Astrocyte of the spinal cord (primary cell): Measurements from ENCODE around the gene ZNF619.
A peak's percentile ranks its signal among the peaks of the same experiment; 100 is the strongest.
"Not testable (repeated sequence)": the region's sequence is repeated elsewhere in the genome, so short reads cannot be mapped to it uniquely, and the experiment has no call there.

ENCODE experiments used
- DNase-seq: peaks from one replicate; pipeline ENCODE4 v3.0.0; 2011; ENCODE audit warnings: low read depth, low spot score
- H3K4me3 ChIP-seq: 2 replicates; pipeline ENCODE4 v1.5.1; 2011; ENCODE audit warnings: low read depth, mild to moderate bottlenecking, low read length, moderate library complexity
- in situ Hi-C: cut with HindIII; loops from 2 replicates; pipeline ENCODE4 v1.10.0; 2017; ENCODE audit warnings: low sequenced_read_pairs
- TF ChIP-seq, protein P1 (sequence below): IDR thresholded peaks from 2 replicates; pipeline ENCODE4 v1.5.1; 2012; ENCODE audit warnings: low read depth, mild to moderate bottlenecking, low read length, inconsistent platforms

The ZNF619 gene

DNA sequence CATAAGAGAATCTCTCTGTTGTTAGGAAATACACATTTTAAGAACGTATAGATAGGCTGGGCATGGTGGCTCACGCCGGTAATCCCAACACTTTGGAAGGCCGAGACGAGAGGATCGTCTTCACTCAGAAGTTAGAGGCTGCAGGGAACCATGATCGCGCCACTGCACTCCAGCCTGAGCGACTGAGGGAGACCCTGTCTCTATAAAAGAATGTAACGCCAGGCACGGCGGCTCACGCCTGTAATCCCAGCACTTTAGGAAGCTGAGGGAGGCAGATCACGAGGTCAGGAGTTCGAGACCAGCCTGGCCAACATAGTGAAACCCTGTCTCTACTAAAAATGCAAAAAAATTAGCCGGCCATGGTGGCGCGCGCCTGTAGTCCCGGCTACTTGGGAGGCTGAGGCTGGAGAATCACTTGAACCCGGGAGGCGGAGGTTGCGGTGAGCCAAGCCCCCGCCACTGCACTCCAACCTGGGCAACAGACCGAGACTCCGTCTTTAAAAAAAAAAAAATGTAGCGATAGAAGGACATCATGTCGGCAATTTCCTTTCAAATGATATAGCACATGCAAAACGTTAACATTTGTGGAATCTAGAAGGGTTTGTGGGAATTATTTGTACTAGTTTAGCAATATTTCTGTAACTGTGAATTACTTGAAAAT is 20.5 kb upstream of the ZNF619 start:
- TF ChIP-seq, protein P1, sequence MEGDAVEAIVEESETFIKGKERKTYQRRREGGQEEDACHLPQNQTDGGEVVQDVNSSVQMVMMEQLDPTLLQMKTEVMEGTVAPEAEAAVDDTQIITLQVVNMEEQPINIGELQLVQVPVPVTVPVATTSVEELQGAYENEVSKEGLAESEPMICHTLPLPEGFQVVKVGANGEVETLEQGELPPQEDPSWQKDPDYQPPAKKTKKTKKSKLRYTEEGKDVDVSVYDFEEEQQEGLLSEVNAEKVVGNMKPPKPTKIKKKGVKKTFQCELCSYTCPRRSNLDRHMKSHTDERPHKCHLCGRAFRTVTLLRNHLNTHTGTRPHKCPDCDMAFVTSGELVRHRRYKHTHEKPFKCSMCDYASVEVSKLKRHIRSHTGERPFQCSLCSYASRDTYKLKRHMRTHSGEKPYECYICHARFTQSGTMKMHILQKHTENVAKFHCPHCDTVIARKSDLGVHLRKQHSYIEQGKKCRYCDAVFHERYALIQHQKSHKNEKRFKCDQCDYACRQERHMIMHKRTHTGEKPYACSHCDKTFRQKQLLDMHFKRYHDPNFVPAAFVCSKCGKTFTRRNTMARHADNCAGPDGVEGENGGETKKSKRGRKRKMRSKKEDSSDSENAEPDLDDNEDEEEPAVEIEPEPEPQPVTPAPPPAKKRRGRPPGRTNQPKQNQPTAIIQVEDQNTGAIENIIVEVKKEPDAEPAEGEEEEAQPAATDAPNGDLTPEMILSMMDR: no peak
- in situ Hi-C loops: no loop called here
- no peak for DNase-seq
- peak overlapping the region; percentile 99 for H3K4me3 ChIP-seq

- in situ Hi-C loops: no loop called here
- TF ChIP-seq, protein P1: no peak
- peak within 1 kb of the TSS; percentile 99 for H3K4me3 ChIP-seq
- peak; percentile 97 for DNase-seq
Observed at GRCh38 chr3:40456940-40457823, 19.7 kb upstream of the ZNF619 start, which contains the start of gene RPL14. TSS of gene RPL14 (plus strand) at chr3:40457339. CDS start at chr3:40457472, 133 bp downstream.

DNA sequence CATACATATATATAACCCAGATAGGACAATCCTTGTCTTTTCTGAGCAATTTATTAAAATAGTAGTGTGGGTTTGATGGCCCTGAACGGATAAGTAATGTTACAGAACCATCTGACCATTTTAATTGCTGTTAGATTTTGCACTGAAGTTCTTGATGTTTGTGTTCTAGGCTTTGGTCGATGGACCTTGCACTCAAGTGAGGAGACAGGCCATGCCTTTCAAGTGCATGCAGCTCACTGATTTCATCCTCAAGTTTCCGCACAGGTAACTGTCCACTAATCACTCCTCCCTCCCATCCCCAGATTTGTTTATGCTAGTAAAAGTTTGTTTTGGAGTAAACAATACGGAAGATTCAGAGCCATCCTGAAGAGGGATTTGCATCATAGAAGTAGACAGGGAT is 18.4 kb upstream of the ZNF619 start:
- H3K4me3 ChIP-seq: peak overlapping the region; percentile 99
- TF ChIP-seq, protein P1: no peak
- no peak for DNase-seq
- in situ Hi-C loops: no loop called here

DNA sequence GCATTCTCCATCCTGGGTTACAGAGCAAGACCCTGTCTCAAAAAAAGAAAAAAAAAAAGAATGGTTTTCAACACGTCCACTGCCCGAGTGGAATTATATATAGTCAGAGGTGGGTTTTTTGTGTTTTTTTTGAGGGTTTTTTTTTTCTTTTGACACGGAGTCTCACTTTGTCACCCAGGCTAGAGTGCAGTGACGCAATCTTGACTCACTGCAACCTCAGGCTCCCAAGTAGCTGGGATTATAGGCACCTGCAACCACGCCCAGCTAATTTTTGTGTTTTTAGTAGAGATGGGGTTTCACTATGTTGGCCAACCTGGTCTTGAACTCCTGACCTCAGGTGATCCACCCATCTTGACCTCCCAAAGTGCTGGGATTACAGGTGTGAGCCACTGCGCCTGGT is 16.4 kb upstream of the ZNF619 start:
- DNase-seq, in situ Hi-C loops, H3K4me3 ChIP-seq: not testable (repeated sequence)

DNA sequence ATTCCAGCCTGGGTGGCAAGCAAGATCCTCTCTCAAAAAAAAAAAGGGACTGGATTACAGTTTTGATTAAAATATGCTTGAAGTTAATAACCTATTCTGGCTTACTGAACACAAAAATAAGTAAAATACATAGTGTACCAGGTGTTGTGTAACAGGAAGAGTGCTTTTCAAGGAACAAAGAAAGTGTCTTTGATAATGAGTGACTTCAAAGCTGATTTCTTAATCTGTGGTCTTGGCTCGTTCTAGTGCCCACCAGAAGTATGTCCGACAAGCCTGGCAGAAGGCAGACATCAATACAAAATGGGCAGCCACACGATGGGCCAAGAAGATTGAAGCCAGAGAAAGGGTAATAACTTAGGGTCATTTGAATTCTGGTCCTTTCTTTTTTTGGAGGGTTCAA is 15.8 kb upstream of the ZNF619 start:
- TF ChIP-seq, protein P1: no peak
- H3K4me3 ChIP-seq: no peak overlapping the region
- in situ Hi-C loops: no loop called here
- DNase-seq: no peak

DNA sequence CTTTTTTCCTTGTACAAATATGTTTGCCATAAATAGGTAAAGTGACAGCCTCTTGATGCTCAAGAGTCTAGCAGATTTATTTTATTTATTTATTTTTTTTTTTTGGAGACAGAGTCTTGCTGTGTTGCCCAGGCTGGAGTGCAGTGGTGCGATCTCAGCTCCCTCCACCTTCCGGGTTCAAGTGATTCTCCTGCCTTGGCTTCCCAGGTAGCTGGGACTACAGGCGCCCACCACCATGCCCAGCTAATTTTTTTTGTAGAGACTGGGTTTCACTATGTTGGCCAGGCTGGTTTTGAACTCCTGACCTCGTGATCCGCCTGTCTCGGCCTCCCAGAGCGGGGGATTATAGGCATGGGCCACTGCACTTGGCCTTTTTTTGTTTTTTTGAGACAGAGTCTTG is 14.1 kb upstream of the ZNF619 start:
- in situ Hi-C loops, DNase-seq, H3K4me3 ChIP-seq: not testable (repeated sequence)

DNA sequence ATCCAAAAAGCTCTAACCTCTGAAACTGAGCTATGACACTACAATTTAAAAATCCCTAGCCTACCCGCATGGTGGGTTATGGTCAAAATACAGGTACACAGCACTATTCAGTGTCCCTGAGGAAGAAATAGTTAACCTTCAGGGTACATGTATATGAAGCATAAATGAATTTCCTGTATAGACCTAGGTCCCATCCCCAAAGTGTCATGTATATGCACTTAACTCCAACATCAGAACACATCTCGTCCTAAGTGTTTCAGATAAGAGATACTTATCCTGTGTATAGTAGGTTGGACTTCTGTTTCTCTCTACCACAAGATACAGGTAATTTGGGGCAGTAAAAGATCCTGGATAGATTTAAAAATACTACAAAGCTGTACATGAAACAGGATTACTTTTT is 13.3 kb upstream of the ZNF619 start:
- in situ Hi-C loops: no loop called here
- no peak overlapping the region for H3K4me3 ChIP-seq
- no peak for DNase-seq
- TF ChIP-seq, protein P1: no peak
